ENCODE data around the gene IFITM2.
A peak's percentile ranks its signal among the peaks of the same experiment; 100 is the strongest.
"Not testable (repeated sequence)": the region's sequence is repeated elsewhere in the genome, so short reads cannot be mapped to it uniquely, and the experiment has no call there.

Gene IFITM2

GRCh38 chr11:308740-309665, 1.4 kb downstream of the IFITM2 start:
- H3K9me3 ChIP-seq (ENCODE audit: control insufficient read depth in 1 of 2, low read length in 2 of 2); H3K36me3 ChIP-seq (ENCODE audit: control insufficient read depth in 1 of 2, insufficient read depth in 2 of 2, low read length in 2 of 2); H3K27me3 ChIP-seq (ENCODE audit: low read depth, low read length): not testable (repeated sequence)
- Histone ChIP-seq H3K4me1 (ENCODE audit: control insufficient read depth in 1 of 2, insufficient read depth in 2 of 2, low read length in 2 of 2) (peaks cover 7 to 26% of the 10 kb centered on the region in 2 donors), H3K27ac (ENCODE audit: low read length) (peak overlapping the region; percentile 83), H3K4me3 (ENCODE audit: low read depth in 1 of 2, low read length in 2 of 2) (peak overlapping the region; percentile 69)

DNA sequence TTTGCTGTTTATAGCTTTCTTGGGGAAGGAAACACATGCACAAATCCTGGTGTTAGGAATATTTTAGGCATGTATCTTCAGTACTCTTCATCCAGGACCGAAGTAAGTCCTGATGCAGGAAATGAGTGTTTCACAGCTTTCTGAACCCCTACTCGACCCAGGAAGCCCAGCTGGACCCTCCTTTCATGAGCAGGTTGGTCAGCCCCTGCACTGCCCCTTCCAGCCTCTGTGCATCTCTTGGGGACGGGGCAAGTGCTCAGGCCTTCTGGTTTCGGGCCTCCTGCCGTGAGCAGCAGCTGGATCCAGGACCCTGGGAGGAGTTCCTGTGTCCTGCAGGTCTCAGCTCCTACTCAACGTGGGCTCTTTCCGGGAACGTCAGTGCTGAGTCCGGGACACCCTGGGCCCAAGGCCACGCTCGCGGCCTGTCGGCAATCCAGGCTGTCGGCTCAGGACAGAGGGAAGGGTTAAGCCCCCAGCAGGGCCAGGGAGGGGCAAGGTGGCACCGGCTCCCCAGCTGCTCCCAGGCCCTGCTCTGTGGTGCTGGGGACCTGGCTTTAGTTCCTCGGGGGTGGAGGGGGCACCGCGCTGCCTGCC, 2.5 kb downstream of the IFITM2 start:
- not testable (repeated sequence) for H3K27me3 ChIP-seq (ENCODE audit: low read depth, low read length); H3K9me3 ChIP-seq (ENCODE audit: control insufficient read depth in 1 of 2, low read length in 2 of 2); H3K36me3 ChIP-seq (ENCODE audit: control insufficient read depth in 1 of 2, insufficient read depth in 2 of 2, low read length in 2 of 2)
- H3K27ac ChIP-seq (ENCODE audit: low read length) = peak overlapping the region; percentile 69
- H3K4me3 ChIP-seq (ENCODE audit: low read depth in 1 of 2, low read length in 2 of 2) = peak overlapping the region; percentile 69
- peaks cover 7 to 19% of the 10 kb centered on the region in 2 donors for H3K4me1 ChIP-seq (ENCODE audit: control insufficient read depth in 1 of 2, insufficient read depth in 2 of 2, low read length in 2 of 2)

DNA sequence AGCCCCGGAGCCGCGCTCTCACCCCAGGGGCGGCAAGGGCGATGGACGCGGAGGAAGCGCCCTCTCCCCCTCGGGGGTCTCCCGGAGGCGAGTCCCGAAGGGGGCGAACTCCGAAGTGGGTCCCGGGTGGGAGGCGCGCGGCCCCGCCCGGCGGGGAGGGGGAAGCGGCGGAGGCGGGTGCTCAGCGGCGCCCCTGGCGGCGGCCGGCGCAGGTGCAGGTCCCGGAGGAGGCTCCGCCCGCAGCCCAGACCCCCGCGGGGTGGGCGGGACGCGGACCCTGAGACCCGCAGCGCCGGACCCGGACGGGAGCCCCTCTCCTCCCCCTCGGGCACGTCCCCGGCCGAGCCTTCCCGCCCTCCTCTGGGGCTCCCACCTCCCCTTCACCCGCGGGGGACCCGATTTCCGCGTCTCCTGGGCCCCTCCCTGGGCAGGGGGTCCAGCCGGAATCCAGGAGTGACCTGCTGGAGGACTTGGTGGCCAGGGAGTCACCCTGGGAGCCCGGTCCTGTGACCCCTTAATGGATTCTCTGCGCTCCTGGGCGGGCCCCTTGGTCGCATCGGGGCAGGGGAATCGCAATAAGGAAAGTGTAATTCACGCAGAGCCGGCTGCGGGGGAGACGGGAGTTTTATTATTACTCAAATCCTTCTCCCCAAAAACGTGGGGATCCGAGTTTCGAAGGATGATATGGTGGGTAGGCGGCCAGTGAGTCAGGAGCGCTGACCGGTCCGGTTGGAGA, 3.6 kb downstream of the IFITM2 start:
- peaks cover 7 to 15% of the 10 kb centered on the region in 2 donors for H3K4me1 ChIP-seq (ENCODE audit: control insufficient read depth in 1 of 2, insufficient read depth in 2 of 2, low read length in 2 of 2)
- peak overlapping the region; percentile 7 for H3K27ac ChIP-seq (ENCODE audit: low read length)
- peak overlapping the region in 1 of 2 donors; percentile 30 for H3K4me3 ChIP-seq (ENCODE audit: low read depth in 1 of 2, low read length in 2 of 2)
- not testable (repeated sequence) for H3K27me3 ChIP-seq (ENCODE audit: low read depth, low read length); H3K9me3 ChIP-seq (ENCODE audit: control insufficient read depth in 1 of 2, low read length in 2 of 2); H3K36me3 ChIP-seq (ENCODE audit: control insufficient read depth in 1 of 2, insufficient read depth in 2 of 2, low read length in 2 of 2)

GRCh38 chr11:312092-312816, 4.6 kb downstream of the IFITM2 start:
- Histone ChIP-seq H3K36me3 (ENCODE audit: control insufficient read depth in 1 of 2, insufficient read depth in 2 of 2, low read length in 2 of 2) (no peaks in the 10 kb centered on the region), H3K27me3 (ENCODE audit: low read depth, low read length) (no peaks in the 10 kb centered on the region), H3K9me3 (ENCODE audit: control insufficient read depth in 1 of 2, low read length in 2 of 2) (no peaks in the 10 kb centered on the region), H3K27ac (ENCODE audit: low read length) (peak overlapping the region; percentile 85), H3K4me3 (ENCODE audit: low read depth in 1 of 2, low read length in 2 of 2) (peak overlapping the region in 1 of 2 donors; percentile 30), H3K4me1 (ENCODE audit: control insufficient read depth in 1 of 2, insufficient read depth in 2 of 2, low read length in 2 of 2) (peaks cover under 1 to 19% of the 10 kb centered on the region in 2 donors)

DNA sequence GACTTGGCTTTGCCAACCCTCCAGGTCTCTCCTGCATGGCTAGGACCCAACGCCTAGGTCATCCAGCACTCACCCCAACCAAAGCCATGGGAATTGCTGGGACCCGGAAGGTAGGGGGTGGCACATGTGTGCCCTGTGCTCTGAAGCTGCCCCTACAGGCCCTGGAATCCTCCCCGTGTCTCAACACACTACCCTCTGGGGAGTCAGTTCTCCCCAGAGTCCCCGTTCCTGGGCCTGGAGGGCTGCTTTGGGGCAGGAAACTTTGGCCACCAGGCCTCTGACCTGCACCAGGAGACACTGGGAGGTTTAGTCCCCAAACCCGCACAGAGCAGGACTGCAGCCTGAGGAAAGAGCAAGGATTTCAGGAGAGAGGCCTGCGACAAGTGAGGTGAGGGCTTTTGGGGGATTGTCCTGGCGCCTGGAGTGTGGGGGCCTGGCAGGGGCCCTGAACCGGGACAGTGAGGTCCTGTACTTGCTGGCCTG, 5.7 kb downstream of the IFITM2 start:
- Histone ChIP-seq H3K36me3 (ENCODE audit: control insufficient read depth in 1 of 2, insufficient read depth in 2 of 2, low read length in 2 of 2) (no peaks in the 10 kb centered on the region), H3K27me3 (ENCODE audit: low read depth, low read length) (no peaks in the 10 kb centered on the region), H3K4me1 (ENCODE audit: control insufficient read depth in 1 of 2, insufficient read depth in 2 of 2, low read length in 2 of 2) (peaks cover 0 to 19% of the 10 kb centered on the region in 2 donors), H3K9me3 (ENCODE audit: control insufficient read depth in 1 of 2, low read length in 2 of 2) (no peaks in the 10 kb centered on the region), H3K4me3 (ENCODE audit: low read depth in 1 of 2, low read length in 2 of 2) (peak overlapping the region; percentile 69 to 78), H3K27ac (ENCODE audit: low read length) (peak overlapping the region; percentile 85)

- no peaks in the 10 kb centered on the region for H3K27me3 ChIP-seq (ENCODE audit: low read depth, low read length)
- peaks cover 0 to 19% of the 10 kb centered on the region in 2 donors for H3K4me1 ChIP-seq (ENCODE audit: control insufficient read depth in 1 of 2, insufficient read depth in 2 of 2, low read length in 2 of 2)
Observed at GRCh38 chr11:313787-314553, 6.4 kb downstream of the IFITM2 start, which contains the start of gene IFITM1. TSS of gene IFITM1 (plus strand) at chr11:314040. CDS start at chr11:314171, 131 bp downstream.

GRCh38 chr11:314554-314875, 6.9 kb downstream of the IFITM2 start:
- H3K36me3 ChIP-seq (ENCODE audit: control insufficient read depth in 1 of 2, insufficient read depth in 2 of 2, low read length in 2 of 2); H3K27me3 ChIP-seq (ENCODE audit: low read depth, low read length); H3K9me3 ChIP-seq (ENCODE audit: control insufficient read depth in 1 of 2, low read length in 2 of 2): not testable (repeated sequence)
- Histone ChIP-seq H3K27ac (ENCODE audit: low read length) (peak overlapping the region; percentile 85), H3K4me3 (ENCODE audit: low read depth in 1 of 2, low read length in 2 of 2) (peak overlapping the region; percentile 69 to 78), H3K4me1 (ENCODE audit: control insufficient read depth in 1 of 2, insufficient read depth in 2 of 2, low read length in 2 of 2) (peaks cover 0 to 14% of the 10 kb centered on the region in 2 donors)

More at GRCh38 chr11:313787-314553, 6.4 kb downstream of the IFITM2 start, which contains the start of gene IFITM1:
- H3K36me3 ChIP-seq (ENCODE audit: control insufficient read depth in 1 of 2, insufficient read depth in 2 of 2, low read length in 2 of 2) = no peaks in the 10 kb centered on the region
- H3K9me3 ChIP-seq (ENCODE audit: control insufficient read depth in 1 of 2, low read length in 2 of 2) = no peaks in the 10 kb centered on the region
- H3K4me3 ChIP-seq (ENCODE audit: low read depth in 1 of 2, low read length in 2 of 2) = peak within 1 kb of the TSS; percentile 69 to 78
- peak within 1 kb of the TSS; percentile 85 for H3K27ac ChIP-seq (ENCODE audit: low read length)

DNA sequence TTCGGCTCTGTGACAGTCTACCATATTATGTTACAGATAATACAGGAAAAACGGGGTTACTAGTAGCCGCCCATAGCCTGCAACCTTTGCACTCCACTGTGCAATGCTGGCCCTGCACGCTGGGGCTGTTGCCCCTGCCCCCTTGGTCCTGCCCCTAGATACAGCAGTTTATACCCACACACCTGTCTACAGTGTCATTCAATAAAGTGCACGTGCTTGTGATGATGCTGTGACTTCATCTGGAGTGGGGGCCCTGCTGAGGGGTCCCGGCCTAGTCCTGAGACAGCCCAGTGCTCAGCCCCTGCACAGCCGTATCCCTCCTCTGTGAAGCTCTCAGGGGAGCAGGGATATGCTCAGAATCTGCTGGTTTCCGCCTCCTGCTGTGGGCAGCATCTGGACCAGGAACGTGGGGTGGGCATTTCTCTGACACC, 7.5 kb downstream of the IFITM2 start:
- H3K9me3 ChIP-seq (ENCODE audit: control insufficient read depth in 1 of 2, low read length in 2 of 2) = no peaks in the 10 kb centered on the region
- no peaks in the 10 kb centered on the region for H3K27me3 ChIP-seq (ENCODE audit: low read depth, low read length)
- H3K36me3 ChIP-seq (ENCODE audit: control insufficient read depth in 1 of 2, insufficient read depth in 2 of 2, low read length in 2 of 2) = no peaks in the 10 kb centered on the region
- peaks cover 0 to 12% of the 10 kb centered on the region in 2 donors for H3K4me1 ChIP-seq (ENCODE audit: control insufficient read depth in 1 of 2, insufficient read depth in 2 of 2, low read length in 2 of 2)
- H3K27ac ChIP-seq (ENCODE audit: low read length) = peak overlapping the region; percentile 43
- peak overlapping the region; percentile 69 to 78 for H3K4me3 ChIP-seq (ENCODE audit: low read depth in 1 of 2, low read length in 2 of 2)

GRCh38 chr11:315516-315994, 7.9 kb downstream of the IFITM2 start:
- Histone ChIP-seq H3K36me3 (ENCODE audit: control insufficient read depth in 1 of 2, insufficient read depth in 2 of 2, low read length in 2 of 2) (no peaks in the 10 kb centered on the region), H3K4me3 (ENCODE audit: low read depth in 1 of 2, low read length in 2 of 2) (peak overlapping the region; percentile 69 to 78), H3K27me3 (ENCODE audit: low read depth, low read length) (no peaks in the 10 kb centered on the region), H3K27ac (ENCODE audit: low read length) (peak overlapping the region; percentile 43), H3K4me1 (ENCODE audit: control insufficient read depth in 1 of 2, insufficient read depth in 2 of 2, low read length in 2 of 2) (peaks cover 0 to 12% of the 10 kb centered on the region in 2 donors), H3K9me3 (ENCODE audit: control insufficient read depth in 1 of 2, low read length in 2 of 2) (no peaks in the 10 kb centered on the region)
